ENCODE results near the gene SLC5A8. TPM values are rescaled to one million over a fixed set of nuclear protein-coding genes. Genes with fewer than 3 reads are reported as not detected.
A peak's percentile ranks its signal among the peaks of the same experiment; 100 is the strongest.
"Not testable (repeated sequence)": the region's sequence is repeated elsewhere in the genome, so short reads cannot be mapped to it uniquely, and the experiment has no call there.

The SLC5A8 gene
- total RNA-seq, 1 experiment from 2014 or later: not detected

DNA sequence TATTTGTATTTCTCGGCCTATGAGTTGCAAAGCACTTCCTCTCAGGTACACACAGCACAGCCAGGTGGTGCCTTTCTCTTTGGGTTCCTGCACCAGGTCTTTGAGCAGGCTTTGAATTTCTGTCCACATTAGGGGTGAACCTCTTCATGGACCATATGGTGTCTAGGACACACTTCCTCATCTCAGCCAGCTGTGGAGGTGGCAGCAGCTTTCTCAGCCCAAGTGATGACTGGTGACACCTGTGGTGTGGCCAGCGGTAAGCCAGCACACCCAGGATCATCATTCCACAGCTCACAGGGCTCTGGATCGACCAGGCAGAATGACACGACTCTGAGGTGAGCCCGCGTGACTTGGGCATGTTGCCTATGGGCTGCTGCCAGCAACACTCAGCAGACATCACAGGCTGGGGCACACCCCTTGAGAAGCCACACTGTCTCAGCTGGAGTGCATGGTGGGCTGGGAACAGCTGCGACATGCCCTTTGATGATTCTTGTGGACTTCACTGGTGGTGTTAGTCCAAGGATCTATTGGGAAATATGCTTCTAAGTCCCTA is 36.8 kb downstream of the SLC5A8 start:
- no peak for DNase-seq (ENCODE audit: low read depth)

DNA sequence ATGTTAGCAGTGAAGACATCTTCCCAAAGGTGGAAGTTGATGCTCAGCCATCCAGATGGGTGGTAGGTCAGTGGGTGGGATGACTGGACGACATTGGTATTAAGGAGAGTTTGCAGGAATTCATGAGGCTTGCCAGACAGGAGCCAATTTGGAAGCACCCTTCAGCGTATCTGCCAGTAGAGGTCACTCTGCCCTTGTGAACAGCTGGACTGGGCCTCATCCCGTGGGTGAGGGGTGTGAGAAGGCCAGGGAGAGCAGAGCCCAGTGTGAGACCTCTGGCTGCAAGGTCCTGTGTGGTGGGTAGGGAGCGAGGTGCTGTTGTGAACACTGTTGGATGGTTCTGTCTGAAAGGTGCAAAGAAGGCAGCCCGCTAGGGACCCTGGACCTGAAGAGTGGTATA is 37.7 kb downstream of the SLC5A8 start:
- DNase-seq (ENCODE audit: low read depth): peak; percentile 21

DNA sequence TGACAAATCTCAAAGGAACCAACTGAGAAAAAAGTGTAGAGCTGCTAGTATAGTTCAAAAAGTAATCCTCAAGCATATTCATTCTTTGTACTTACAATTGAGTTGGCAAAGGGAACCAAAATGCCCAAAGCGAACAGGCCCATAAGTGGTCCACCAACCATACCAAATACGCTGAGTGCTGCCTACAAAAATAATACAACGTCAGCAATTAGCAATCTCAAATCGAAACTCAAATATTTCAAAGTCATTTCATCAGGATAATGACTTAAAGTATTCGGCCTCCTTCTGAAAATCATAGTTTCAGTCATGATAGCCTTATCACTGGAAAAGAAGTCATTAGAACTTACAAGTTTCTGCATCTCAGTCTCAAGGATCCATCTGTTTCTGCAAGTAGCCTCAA is 42.0 kb downstream of the SLC5A8 start:
- DNase-seq (ENCODE audit: low read depth): no peak

DNA sequence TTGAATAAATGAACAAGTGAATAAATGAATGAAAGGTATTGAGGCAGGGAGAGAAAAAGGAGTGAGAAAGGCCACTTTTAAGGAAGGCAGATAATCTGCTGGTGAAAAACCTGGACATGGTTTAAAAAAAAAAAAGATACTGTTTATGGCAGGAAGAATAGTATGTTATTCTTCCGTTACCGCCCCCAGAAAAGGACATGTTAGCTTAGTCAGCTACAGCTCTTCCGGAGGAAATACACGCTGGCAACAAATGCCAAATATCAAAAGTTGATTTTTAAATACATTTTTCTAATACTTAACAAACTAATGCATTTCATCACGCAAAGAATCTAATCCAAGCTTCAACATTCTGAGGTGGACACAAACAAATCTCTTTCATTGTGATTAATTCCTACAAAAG is 43.2 kb downstream of the SLC5A8 start:
- DNase-seq (ENCODE audit: low read depth): no peak

DNA sequence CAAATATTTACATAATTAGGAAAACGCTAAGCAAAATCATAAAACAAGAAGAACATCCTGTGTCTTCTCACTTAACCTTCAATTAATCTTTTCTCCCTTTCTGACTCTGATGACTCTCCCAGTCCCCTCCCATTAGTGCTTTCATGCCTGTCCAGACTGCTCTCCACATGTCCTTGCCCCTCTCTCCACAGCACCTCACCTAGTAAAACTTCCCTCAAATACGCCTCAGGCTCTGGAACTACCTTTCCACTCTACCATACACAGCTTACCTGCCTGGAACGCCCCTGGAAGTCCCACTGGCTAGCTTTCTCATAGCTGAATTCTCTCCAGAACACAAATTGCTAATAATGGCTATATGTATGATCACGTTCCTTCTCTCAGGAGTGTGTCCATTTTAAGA is 44.7 kb downstream of the SLC5A8 start:
- no peak for DNase-seq (ENCODE audit: low read depth)

DNA sequence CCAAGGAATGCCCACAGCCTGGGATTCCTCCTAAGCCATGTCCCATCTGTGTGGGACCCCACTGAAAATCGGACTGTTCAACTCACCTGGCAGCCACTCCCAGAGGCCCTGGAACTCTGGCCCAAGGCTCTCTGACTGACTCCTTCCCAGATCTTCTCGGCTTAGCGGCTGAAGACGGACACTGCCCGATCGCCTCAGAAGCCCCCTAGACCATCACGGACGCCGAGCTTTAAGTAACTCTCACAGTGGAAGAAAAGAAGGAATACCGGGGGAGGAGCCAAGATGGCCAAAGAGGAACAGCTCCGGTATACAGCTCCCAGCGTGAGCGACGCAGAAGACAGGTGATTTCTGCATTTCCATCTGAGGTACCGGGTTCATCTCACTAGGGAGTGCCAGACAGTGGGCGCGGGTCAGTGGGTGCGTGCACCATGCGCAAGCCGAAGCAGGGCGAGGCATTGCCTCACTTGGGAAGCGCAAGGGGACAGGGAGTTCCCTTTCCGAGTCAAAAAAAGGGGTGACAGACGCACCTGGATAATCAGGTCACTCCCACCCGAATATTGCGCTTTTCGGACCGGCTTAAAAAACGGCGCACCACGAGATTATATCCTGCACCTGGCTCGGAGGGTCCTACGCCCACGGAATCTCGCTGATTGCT is 64.1 kb downstream of the SLC5A8 start:
- DNase-seq (ENCODE audit: low read depth): not testable (repeated sequence)

DNA sequence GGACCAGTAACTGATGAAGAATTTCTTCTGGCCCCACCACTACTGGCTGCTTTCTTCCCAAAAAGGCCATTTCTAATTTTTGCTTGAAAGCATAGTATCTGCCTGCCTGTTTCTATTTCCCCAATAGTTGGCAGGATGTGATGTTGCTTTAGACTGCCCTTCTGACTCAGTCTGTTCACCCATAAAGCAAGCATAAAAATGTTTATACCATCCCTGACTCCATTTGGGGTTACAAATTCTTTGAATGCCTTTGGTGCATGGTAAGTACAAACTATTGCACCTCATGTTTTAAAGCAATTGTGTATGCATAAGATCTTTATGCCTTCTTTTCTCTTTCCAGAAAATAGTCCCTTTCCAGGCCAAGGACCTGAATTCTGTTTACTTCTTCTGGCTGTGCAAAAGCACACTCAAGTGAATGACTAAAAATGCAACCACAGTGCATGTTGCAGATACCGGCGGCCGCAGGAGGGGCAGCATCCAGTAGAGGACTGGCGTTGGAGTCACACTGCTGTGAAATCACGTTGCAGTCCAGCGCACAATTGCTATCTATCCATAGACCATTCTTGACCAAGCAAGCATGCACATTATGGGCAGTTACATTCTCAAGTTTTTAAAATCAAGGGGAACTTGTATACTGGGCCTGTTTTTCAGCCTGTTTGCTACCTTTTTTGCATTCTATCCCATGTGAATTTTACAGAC is 82.4 kb downstream of the SLC5A8 start:
- peak; percentile 36 for DNase-seq (ENCODE audit: low read depth)

DNA sequence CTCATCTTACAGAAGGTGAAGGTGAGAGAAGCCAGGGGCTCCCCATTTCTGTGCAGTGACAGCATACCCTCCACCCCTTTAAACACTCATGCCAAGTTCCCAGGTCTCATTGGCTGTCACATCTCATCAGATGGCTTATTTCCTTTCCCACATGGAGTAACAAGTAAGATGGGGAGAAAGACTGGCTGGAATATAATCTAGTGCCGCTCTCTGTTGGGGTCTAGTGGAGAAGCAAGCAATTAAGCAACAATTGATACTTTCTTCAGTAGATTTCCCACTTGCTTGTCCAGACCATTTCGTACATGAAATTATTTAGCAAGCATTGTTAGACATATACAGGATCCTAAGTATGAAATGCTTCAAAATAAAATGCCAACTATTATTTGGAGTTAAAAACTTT is 92.2 kb downstream of the SLC5A8 start:
- DNase-seq (ENCODE audit: low read depth): no peak

DNA sequence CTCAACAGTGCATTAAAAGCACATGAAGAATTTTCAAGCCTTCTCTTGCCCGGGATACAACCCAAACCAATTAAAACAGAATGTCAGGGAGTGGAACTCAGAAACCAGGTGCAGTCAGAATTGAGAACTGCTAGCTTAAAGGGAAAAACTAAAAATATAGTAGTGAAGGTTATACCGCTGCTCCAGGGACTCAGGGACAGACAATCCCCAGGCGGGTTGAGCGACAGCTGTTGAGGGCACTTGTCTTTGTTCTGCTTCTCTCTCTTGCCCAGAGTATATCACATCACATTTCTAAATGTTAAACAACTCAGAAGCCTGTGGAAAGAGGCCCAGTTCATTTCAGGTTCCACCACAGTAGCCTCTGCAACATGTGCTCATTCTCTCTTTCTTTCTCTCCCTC is 93.1 kb downstream of the SLC5A8 start:
- no peak for DNase-seq (ENCODE audit: low read depth)

DNA sequence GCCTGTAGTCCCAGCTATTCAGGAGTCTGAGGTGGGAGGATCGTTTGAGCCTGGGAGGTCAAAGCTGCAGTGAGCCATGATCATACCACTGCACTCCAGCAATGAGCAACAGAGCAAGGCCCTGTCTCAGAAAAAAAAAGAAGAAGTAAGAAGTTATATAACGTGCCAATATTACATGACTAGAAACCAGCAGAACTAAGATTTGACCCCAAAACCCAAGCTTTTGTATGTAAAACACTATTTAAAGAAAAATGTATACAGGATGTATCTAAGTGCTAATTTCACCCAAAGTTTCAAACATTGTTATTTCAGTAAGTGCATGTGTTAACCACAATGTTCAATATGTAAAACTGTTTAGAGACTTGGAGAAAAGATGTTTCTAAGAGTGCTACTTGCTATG is 94.7 kb downstream of the SLC5A8 start:
- DNase-seq (ENCODE audit: low read depth): peak; percentile 5

DNA sequence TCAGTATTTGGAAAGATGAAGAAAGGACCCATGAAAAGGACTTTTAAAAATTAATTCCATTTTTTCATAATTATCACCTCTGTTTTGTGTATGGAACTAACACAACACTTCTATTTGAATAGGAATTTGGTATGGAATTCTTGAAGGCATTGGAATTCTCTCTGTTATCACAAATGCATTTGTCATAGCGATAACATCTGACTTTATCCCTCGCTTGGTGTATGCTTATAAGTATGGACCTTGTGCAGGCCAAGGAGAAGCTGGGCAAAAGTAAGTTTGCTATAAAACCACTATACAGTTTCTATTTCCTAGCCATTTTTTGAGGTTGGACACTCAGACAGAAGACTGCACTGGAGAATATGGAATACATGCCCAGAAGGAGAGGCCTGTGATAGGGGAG is 98.6 kb downstream of the SLC5A8 start:
- DNase-seq (ENCODE audit: low read depth): no peak

DNA sequence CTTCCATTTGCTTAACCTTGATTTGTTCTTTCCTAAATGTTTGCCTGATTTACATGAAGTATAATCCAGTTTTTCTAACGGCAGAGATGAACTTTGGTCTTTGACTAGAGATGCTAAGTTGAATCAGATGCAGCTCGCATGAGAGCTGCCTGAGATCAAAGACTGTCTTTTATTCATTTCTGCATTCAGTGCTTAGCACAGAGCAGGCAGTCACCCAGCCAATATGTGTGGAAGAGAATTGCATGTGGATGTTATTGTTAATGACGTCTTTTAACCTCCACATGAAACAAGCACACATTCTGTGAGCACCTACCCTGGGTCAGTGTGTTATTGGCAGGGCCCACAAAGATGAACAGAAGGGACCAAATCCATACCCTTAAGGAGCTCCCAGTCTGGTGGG is 99.2 kb downstream of the SLC5A8 start:
- DNase-seq (ENCODE audit: low read depth): no peak

DNA sequence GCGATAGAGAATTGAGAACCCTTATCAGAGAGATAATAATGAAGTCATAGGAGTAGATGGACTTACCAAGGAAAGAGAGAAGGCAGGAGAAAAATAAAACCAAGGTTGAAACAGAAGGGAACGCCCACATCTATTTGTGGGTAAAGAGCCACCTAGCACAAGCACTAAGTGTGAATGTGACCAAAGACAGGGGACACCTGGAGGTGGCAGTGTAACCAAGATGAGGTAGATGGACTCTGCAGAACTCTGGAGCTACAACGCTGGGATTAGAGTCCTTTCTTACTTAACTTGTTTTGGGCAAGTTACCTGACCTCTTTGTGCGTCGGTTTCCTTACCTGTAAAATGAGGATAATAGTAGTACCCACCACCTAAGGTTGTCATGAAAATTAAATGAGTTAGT is 101.9 kb downstream of the SLC5A8 start:
- DNase-seq (ENCODE audit: low read depth): no peak

DNA sequence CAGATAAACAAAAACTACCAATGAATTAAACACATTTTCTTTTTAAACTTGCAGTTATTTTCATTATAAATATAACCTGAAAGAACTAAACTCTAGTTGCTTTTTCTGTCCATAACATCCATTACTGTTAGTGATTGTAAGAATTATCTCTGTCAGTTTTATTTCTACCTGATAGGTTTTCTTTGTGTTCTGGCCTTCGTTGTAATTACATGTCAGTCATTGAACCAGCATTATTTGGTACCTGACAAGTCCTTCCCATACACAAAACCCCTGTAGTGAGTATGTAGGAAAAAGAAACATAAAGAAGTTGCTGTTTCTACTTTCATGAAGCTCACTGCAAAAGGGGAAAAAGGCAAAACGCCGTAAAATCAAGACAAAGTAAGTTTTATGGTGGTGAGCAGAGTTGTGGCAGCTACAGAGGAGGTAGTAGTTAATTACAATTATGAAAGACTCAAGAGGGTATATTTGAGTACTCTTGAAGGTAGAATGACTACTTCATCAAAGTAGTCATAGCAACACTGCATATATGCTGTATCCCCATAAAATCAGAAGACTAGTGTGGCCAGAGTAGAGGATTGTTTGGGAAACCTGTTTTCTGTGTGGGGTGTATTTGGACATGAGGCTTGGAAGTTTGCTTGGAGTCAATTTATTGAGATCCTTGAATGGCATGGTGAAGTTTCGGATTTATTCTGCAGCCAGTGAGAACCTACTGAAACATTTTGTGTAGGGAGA is 102.8 kb downstream of the SLC5A8 start:
- no peak for DNase-seq (ENCODE audit: low read depth)

Small RNAs within 50 kb of the gene (small RNA-seq; reads per million reads assigned to genes)
- gene RNU6-768P: not detected

Other genes with a start within 250 kb of the SLC5A8 start
- 24.3 and 25.3 TPM in 2 replicates for gene UTP20, start 69.9 kb upstream of the SLC5A8 start, total RNA-seq (2014; rRNA removed; shearing (Covaris generic))
- 54.1 and 63.6 TPM in 2 replicates for gene ARL1, start 197.5 kb upstream of the SLC5A8 start, total RNA-seq (2014; rRNA removed; shearing (Covaris generic))